Activated CD4-positive, alpha-beta T cell treated with anti-CD3 and anti-CD28 coated beads, Interleukin-2, amount 50 U/mL, for 48 hours (primary cell): ENCODE data around the gene RNFT2.
A peak's percentile ranks its signal among the peaks of the same experiment; 100 is the strongest.

ENCODE experiments used
- DNase-seq, 2 experiments: peaks; one replicate each; pipeline ENCODE4 v3.0.0-alpha.2; 2020

The RNFT2 gene, protein sequence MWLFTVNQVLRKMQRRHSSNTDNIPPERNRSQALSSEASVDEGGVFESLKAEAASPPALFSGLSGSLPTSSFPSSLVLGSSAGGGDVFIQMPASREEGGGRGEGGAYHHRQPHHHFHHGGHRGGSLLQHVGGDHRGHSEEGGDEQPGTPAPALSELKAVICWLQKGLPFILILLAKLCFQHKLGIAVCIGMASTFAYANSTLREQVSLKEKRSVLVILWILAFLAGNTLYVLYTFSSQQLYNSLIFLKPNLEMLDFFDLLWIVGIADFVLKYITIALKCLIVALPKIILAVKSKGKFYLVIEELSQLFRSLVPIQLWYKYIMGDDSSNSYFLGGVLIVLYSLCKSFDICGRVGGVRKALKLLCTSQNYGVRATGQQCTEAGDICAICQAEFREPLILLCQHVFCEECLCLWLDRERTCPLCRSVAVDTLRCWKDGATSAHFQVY

DNA sequence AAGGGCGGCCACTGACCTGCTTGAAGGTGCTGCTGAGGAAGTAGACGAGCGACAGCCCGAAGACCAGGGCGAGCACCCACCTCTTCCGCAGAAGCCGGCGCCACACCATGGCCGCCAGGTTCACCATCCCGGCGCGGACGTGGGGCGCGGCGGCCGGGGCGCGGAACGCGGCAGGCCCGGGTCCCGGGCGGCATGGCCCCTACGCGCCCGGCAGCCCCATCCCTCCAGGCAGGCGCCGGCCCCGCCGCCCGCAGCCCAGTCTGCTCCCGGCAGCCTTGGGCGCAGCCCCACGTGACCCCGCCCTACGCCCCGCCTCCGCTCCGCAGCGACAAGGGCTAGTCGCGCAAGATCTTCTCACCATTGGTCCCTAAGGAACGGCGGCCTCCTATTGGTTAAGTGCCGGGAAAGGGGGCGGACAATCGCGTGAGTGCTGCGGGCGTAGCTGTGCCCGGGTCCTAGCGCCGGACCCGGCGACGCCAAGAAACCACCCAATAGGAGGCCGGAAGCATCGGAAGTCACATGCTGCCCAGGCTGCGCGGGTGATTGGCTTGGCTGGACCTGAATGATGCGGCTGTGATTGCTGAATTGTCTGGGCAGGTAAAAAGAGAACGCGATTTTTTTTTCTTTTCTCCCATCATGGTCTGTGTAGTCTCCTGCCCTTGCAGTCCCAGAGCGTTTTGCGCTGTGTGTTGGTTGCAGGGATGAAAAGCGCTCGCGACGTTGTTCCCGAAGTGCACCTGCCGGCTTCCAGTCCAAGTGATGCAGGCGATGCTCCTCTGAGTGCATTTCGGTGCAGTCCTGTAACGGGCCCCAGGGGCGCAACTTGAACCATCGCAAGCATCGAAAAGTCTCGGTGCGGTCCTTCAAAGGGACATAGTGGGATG, at the start of gene RNFT2, which contains the start of gene SPRING1:
RNFT2 (plus strand) TSS at position 542 of the 884 bp plus-strand sequence. CDS start 2,183 bp downstream, outside the sequence.
SPRING1 (minus strand) TSS at position 296 of the 884 bp plus-strand sequence; CDS start at position 127, 169 bp downstream.
- peak; percentile 98 to 99 for DNase-seq

DNA sequence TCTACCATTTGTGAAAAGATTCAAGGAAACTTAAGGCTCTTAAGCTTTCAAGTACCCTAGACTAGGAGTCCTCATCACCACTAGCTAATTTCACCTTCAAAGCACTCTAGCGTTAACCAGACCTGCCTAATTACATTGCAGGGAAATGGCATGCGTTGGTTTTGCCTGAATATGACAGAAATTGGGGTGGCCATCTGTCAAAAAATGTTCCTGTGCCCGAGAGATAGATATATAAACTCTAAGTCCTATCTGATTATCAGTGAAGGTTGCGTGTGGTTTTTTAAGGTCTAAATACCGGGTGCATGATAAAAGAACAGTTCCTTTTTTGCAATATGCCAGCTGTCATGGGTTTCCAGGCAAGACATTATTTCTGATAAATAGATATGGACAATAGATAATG, 48.6 kb upstream of the RNFT2 start:
- no peak for DNase-seq

DNA sequence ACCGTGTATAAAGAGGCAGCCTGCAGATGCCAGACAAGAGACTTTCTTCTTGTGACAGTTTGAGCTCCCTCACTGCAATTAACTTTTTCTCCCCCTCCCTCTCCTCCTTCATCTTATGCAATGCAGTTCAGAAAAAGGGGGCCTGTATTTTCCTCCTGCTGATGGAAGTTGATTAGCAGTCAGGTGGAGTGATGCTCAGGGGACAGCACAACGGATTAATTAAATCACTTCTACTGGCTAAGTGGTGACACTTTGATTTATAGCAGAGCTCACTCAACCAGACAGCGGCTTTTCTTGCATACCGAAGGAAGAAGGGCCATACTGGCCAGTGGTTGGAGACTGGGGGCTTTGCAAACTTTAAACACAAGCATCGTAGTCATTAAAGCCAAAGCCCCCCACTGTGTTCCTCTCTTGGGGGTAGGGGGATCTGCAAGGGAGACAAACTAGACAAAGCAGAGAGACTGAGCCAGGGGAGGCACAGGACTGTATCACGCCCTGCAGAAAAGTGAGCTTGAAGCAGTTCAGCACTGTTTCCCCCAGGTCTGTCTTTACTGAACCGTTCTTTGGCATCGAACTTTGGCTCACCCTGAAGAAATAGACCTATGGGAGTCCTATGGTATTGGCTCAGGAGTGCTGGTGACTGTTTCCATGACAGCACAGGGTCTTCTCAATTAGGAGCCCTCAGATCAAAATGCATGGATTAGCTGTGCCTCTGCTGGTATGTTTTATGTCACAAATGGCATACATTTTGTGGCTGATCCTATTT, 48.0 kb upstream of the RNFT2 start:
- DNase-seq, result no peak

DNA sequence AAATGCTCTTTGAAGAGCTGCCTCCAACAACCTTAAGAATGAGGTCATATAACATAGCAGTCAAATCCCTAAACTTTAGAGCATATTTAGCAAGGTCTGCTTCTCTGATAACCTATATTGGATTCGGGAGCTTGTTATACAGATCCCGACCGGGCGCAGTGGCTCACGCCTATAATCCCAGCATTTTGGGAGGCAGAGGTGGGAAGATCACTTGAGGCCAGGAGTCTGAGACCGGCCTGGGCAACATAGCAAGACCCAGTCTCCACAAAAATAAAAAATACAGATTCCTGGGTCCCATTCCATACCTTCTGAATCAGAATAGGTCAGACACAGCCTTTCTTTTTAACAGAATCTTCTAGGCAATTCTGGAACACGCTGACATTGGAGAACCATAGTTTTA, 46.9 kb upstream of the RNFT2 start:
- no peak for DNase-seq

DNA sequence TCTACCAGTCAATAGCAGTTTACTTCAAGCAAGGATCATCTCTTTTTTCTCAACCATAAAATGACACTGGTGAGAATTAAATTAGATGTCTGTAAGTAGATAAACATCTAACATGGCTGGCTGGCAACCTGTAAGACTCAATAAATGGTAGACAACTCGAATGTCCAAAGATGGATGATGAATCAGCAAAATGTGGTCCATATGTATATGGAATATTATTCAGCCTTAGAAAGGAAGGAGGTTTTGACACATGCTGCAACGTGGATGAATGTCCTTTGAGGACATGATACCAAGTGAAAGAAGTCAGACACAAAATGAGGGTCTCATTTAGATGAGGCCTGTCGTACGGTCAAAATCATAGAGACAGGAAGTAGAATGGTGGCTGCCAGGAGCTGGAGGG, 46.5 kb upstream of the RNFT2 start:
- no peak for DNase-seq

DNA sequence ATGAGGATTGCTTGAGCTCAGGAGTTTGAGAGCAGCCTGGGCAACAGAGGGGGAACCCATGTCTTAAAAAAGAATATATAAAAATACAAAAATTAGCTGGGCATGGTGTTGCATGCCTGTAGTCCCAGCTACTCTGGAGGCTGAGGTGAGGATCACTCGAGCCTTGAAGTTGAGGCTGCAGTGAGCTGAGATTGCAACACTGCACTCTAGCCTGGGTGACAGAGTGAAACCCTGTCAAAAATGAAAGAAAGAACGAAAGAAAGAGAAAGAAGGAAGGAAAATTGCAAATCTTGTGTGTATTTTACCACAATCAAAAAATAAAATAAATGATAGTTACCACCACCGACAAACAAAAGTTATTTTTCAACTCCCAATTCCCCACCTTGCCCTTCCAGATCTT, 45.5 kb upstream of the RNFT2 start:
- no peak for DNase-seq

DNA sequence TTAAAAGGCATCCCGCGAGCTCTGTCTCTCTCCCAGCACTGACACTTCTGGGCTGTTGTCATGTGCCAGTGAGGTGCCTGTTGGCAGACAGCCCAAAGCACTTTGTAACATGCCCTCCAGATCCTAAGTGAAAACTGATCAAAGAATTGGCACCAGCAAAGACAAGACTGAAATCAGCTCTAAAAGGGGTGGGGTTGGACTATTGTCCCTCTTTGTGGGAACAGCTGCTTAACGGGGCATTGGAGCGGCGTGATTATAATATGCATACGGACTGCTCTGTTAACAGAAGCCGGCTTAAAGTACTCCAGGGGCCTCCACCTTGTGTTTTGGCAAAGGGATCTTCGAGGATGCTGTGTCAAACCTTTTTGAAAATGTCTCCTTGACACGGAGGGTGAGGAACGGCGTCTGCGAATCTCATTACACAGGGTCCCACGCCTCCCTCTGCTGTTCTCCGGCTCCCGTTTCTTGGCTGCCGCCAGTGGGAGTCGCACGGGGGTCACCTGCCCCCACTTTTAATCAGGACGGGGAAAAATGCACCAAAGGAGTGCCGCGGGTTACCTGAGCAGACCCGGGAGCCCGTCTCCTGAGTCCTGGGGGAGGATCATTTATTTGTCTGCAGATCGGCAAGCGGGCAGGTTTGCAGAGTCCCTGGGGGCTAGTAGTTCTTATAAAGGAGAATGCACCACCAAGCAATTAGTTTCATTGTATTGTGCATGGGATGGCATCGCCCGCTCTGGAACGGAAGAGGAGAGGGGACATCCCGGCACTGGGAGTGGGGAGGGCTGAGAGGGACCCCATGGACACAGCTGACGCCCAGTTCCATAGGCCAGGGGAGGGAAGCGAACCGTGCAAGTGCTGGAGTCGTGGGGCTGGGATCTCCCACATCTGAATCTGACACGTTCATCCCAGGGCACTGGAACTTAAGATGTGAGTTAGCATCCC, 44.6 kb upstream of the RNFT2 start:
- DNase-seq, result no peak

DNA sequence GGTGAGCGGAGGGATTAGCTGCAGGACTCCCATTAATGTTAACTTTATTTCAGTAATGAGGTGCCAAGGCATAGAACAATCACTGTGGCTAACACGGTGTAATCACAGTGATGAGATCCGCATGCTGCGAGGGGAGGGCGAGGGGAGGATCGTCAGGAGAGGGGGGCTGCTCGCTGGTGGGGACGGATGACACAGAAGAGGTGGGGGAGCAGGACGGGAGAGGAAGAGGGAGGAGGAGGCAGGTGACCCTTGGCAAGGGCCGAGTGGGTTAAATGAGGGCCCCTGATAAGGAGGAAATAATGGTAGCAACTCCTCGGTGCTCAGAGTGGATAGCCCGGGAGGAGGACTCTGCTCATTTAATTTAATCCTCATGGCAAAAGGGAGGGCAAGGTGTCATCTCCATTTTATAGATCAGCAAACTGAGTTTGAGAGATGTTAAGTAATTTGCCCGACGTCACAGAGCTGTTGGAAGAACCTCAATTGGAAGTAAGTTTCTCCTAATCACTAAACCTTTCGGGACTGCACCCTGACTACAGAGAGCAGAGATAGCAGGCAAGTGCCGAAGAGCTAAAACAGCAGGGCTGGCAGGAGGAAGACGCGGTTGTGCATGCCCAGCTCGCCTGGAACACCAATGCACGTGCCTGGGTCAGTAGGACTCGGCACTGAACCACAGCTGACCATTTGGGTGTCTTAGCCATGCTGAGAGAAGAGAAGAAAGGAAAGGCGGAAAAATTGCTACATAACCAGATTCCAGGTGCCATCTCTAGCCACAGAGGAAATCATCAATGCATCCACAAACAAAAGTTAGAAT, 43.3 kb upstream of the RNFT2 start:
- no peak for DNase-seq

DNA sequence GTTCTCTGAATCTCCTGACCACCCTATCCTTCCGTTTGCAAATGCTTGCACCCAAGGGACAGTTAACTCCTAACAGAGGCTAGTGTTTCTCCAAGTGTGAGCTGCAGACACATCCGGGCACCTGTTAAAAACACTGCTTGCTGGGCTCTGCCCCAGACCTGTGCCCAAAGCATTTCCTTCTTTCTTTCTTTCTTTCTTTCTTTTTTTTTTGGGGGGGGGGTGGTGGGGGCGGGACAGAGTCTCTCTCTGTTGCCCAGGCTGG, 42.7 kb upstream of the RNFT2 start:
- no peak for DNase-seq

DNA sequence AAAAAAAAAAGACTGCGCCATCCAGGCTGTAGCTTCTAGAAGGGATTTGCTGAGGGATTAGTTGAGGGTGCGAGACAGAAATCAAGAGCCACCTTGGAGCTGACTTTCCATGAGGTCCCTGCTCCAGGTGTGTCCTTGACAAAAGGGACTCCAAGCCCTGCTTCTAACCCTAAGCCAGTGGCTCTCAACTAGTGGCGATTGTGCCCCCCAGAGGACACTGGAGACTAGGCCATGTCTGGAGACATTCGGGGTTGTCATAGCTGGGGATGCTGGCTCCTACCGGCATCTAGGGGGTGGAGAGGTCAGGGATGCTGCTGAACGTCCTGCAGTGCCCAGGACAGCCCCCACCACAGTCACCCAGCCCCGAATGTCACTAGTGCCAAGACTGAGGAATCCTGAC, 40.8 kb upstream of the RNFT2 start:
- no peak for DNase-seq

DNA sequence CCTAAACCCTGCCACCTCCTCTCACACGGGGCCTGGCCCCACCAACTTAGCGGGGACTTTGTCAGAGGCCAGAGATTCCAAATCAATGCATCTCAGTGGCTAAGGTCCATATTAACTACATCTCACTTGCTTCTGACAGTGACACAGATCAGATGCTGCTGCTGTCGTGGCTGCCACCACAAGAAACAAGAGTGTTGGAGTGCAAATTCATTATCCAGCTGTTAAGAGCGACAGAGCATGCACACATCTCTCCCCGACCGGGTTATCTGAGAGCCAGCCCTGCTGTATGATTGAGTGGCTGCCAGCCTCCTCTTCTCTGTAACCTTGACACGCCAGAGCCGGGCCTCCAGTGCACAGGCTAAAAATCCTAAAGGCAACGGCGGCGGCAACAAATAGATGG, 40.4 kb upstream of the RNFT2 start:
- no peak for DNase-seq

DNA sequence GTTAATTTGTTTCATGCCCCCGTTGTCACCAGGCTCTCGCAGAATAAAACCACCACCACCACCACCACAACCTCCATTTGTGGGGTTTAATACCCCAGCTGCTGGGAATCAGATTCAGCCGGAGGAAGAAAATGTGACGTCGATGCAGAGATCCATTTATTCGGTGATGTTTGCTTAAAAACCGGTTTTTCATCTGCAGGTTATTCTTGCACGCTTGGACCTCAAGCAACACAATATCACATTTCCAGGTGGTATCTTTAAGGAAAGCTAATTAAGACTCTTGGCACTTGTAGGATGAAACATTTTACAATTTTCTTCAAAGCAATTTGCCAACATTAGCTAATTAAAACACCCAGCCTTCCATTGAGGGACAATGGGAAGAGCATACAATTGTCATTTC, 40.0 kb upstream of the RNFT2 start:
- DNase-seq, result no peak

DNA sequence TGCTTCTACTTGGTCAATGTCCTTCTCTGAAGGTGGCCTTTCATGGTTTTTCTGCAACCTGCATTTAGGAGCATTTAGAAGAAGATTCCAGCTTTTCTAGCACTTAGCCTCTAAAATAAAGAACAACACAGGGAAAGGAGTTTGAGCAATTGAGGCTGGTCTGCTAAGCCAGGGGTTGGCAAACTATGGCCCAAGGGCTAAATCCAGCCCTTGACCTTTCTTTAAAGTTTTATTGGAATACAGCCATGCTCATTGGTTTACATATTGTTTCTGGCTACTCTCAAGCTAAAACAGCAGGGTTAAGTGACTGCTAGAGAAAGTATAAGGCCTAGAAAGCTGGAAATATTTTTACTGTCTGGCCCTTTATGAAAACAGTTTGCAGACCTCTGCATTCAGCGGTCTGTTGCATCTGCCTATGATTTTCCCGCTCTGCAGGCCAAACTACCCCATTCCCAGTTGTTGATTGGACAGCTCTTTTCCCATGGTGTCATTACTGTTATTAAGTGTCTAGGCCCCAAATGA, 39.5 kb upstream of the RNFT2 start:
- no peak for DNase-seq

DNA sequence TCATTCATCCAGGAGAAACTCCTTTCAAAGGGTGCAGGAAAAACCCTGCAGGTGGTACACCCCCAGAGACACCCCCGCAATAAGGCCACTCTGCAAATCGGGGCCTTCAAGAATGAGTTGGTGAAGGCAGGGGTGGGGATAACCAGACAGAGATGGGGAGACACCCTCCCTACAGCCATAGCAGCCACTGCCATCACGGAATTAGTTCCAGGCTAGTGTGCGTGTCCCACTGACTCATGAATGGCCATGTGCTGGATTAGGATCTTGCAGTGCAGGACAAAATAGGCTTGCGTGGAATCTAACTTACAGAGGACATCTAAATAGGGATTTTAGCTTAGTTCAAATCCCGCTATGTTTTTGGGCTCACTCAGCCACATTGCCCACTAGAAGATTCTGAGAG, 38.0 kb upstream of the RNFT2 start:
- DNase-seq, result no peak

DNA sequence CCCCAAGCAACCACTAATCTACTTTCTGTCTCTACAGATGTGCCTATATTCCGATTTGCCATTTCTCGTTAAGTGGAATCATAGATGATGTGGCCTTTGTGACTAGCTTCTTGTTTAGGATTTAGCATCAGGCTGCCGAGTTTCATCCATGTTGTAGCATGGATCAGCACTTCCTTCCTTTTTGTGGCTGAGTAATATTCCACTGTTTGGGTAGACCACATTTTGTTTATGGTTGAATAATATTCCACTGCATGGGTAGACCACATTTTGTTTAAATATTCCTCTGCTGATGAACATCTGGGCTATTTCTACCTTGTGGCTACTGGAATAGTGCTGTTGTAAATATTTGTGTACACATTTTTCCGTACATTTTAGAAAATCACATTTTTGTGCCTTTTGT, 36.7 kb upstream of the RNFT2 start:
- DNase-seq, result no peak

DNA sequence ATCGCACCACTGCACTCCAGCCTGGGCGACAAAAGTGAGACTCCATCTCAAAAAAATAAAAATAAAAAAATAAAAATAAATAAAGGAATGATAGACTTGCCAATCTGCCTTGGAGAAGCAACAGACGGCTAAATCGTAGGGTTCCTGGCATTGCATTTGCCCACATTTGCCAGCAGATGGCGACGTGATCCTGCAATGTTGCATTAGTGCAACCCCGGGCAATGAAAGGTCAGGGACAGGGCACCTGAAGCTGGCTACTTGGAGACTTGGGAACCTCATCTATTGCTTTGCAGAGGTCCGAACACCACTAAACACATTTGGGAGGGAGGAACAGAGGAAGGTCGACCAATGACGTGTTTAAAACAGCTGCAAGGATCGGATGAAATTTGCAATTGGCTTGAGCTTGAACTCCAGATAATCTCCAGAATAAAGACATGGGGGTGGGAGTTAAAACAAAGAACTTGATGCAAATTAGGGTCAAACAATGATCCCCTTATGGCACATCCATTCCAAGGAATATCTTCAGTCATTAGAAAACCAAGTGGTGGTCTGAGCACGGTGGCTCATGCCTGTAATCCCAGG, 34.8 kb upstream of the RNFT2 start:
- DNase-seq, result peak; percentile 64 to 75

DNA sequence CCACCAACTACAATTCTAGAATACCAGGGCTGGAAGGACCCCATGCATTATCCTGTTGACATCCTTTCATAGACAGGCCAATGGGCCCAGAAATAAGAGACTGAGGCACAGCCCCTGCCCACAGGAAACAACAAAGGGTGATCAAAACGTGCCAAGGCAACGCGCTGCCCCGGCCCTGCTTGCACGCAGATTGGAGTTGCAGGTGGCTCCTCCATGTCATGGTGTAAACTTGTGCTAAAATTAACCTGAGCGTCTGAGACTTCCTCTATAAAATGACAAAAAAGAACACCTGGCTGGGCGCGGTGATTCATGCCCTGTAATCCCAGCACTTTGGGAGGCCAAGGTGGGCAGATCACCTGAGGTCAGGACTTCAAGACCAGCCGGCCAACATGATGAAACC, 30.4 kb upstream of the RNFT2 start:
- no peak for DNase-seq

DNA sequence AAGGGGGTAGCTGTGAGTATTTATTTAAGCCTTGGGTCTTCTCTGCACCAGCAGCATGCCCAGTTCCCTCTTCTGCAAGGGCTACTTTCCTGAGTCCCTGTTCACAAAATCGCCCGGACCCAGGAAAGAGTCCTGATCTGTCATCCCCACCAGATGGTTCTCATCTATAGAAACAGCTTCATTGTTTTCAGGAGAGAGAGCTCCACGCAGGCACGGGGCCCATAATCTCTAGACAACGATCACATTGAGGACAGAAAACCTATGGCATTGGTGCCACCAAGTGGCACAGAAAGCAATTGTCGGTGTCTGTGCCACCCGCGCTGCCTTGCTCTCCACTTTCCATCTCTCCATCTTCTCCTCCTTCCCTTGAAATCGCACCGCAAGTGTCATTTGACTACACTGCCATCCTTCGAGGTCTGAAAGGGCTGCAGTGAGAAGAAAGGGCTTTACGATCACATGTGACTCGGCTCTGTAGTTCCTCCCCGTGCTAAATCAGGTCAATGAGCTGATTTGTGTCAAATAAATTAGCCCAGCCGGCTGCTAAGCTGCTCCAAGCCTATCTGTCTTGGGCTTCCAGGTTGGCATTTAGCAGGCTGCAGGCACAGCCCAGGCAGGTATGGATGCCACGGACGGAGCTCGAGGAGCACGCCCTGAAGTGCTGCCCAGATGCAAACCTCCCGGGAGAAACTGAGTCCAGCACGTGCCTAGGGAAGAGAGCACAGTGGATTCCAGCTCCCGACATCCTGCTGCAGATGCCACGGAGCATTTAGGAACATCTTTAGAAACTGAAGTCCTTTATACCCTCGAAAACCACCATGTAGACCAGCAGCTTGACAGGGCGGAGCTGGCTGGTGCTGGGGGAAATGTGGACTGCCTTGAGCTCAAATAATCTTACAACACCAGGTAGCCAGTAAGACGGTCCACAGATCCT, 29.0 kb upstream of the RNFT2 start:
- peak; percentile 35 to 59 for DNase-seq

DNA sequence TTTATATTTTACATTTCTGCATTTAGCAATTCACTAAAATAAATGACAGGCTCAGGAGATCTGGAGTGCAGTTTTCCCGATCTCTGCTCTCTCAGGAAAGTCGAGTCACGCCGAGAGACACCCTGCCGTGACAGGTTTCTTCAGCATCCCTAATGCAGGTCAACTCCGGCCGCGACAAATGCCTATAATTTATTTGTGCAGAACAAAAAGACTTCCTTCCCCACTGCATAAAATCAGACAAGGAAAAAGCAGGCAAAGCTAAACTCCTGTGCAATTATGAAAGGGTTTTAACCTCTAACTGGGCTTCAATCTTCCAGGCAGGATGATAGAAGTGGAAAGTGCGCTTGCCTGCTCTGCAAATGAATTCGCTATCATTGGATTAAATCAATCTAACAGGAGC, 28.3 kb upstream of the RNFT2 start:
- no peak for DNase-seq
